T-helper 1 cell treated with Interleukin-12 subunit alpha and Interleukin-12 subunit beta and Interleukin-4 antibody, amounts not matched to agents 30 ng/mL and 1 ng/mL, for 36 hours (primary cell): ENCODE results near the gene SLC38A3. TPM values are rescaled to one million over a fixed set of nuclear protein-coding genes. Genes with fewer than 3 reads are reported as not detected.

Source experiments
- intact Hi-C: fragments of 100-400 bp; cut with micrococcal nuclease; formaldehyde crosslinking; loops from one replicate; pipeline ENCODE4 v1.15.1; 2024
- total RNA-seq: library from RNA; stranded (reverse); gene quantifications from 2 replicates; pipeline ENCODE4 v1.2.3, GENCODE V29; 2022

SLC38A3 gene
- total RNA-seq: not detected in 2 replicates

GRCh38 chr3:50204804-50205412 is at the start of gene SLC38A3:
Gene SLC38A3 (plus strand): TSS chr3:50205271. CDS start chr3:50214200, 8,929 bp downstream.
- intact Hi-C loops: no loop called here

- intact Hi-C loops: loop anchor here (1.0 to 2.0 kb wide), 2 partner anchors 37 to 67 kb away; partner anchors contain the start of gene RBM5
These were observed 49.6 kb upstream of the SLC38A3 start for GRCh38 chr3:50155491-50155878.

- intact Hi-C loops: loop anchor here (1.0 to 2.0 kb wide), 2 partner anchors 37 to 68 kb away; partner anchors contain the start of gene RBM5
These were observed 49.2 kb upstream of the SLC38A3 start for GRCh38 chr3:50155891-50156290.

- intact Hi-C loops: no loop called here
These were observed 48.2 kb upstream of the SLC38A3 start for GRCh38 chr3:50156549-50157493.

- intact Hi-C loops: no loop called here
These were observed 47.1 kb upstream of the SLC38A3 start for GRCh38 chr3:50157827-50158529.

- intact Hi-C loops: no loop called here
These were observed 46.4 kb upstream of the SLC38A3 start for GRCh38 chr3:50158530-50159146.

GRCh38 chr3:50160561-50160983 is 44.5 kb upstream of the SLC38A3 start:
- intact Hi-C loops: no loop called here

GRCh38 chr3:50161320-50161719 is 43.8 kb upstream of the SLC38A3 start:
- intact Hi-C loops: no loop called here

GRCh38 chr3:50162034-50162883 is 42.8 kb upstream of the SLC38A3 start:
- intact Hi-C loops: no loop called here

- intact Hi-C loops: no loop called here
These were observed 41.3 kb upstream of the SLC38A3 start for GRCh38 chr3:50163572-50164455.

GRCh38 chr3:50164481-50164880 is 40.6 kb upstream of the SLC38A3 start:
- intact Hi-C loops: no loop called here

- intact Hi-C loops: no loop called here
These were observed 39.8 kb upstream of the SLC38A3 start for GRCh38 chr3:50164984-50165909.

GRCh38 chr3:50165910-50166538 is 39.0 kb upstream of the SLC38A3 start:
- intact Hi-C loops: no loop called here

GRCh38 chr3:50166620-50167019 is 38.5 kb upstream of the SLC38A3 start:
- intact Hi-C loops: no loop called here

GRCh38 chr3:50167069-50167840 is 37.8 kb upstream of the SLC38A3 start:
- intact Hi-C loops: no loop called here

- intact Hi-C loops: no loop called here
These were observed 37.2 kb upstream of the SLC38A3 start for GRCh38 chr3:50167841-50168209.

- intact Hi-C loops: no loop called here
These were observed 36.7 kb upstream of the SLC38A3 start for GRCh38 chr3:50168388-50168787.
